Measurements from ENCODE around the gene ERCC5. TPM values are rescaled to one million over a fixed set of nuclear protein-coding genes. Genes with fewer than 3 reads are reported as not detected.

The ERCC5 gene
- total and polyA plus RNA-seq, 2 of the 8 experiments (the other 6 are each of a cell fraction or from before 2014, with no cell fraction given): 3.8 to 24.4 TPM

DNA sequence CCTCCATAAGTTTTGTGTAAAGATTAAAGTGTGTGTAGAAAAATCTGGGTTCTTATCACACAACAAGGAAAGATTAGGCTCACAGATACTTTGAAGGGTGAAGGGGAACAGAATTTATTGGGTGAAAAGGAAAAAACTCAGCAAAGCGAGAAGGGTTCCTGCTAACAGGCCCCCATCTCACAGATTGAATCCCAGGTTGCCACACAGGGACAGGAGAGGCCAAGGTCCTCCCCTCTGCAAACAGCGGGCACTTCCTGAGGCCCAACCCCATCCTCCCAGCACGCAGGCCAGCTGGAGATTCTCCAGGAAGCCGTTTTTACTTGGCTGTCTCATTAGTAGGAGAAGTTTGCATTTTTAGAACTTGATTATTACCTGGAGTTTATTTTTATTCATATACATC, 15.2 kb upstream of the ERCC5 start:
- Histone ChIP-seq H3K27ac (ENCODE audit: low read depth, low read length) (no peak overlapping the region), H3K9ac (replicated peaks in 1 of 4; ENCODE audit: extremely low read depth in 1 of 4, low read depth in 3 of 4, low read length in 3 of 4) (no peak overlapping the region), H4K8ac (ENCODE audit: extremely low read depth, insufficient read depth, low read length) (no peak overlapping the region), H3K4me1 (replicated peaks in 1 of 4; ENCODE audit: control insufficient read depth in 3 of 4, insufficient read depth in 4 of 4, low read length in 3 of 4) (peaks cover 0 to 2% (median under 1%) of the 10 kb centered on the region in 4 experiments; a peak in 2 of 7 replicates), H2BK5ac (ENCODE audit: low read depth, low read length) (no peak overlapping the region), H2BK20ac (ENCODE audit: low read length) (no peak overlapping the region), H3K4ac (replicated peaks; ENCODE audit: insufficient read length, low read depth, low read length) (no peak overlapping the region), H2AK5ac (ENCODE audit: low read depth, low read length) (no peak overlapping the region), H3K23me2 (ENCODE audit: low read depth, low read length) (no peaks in the 10 kb centered on the region), H3K4me3 (ENCODE audit: extremely low read depth in 1 of 4, insufficient read depth in 2 of 4, low read depth in 3 of 4, low read length in 4 of 4) (no peak overlapping the region), H4K20me1 (replicated peaks in 1 of 2; ENCODE audit: control insufficient read depth in 1 of 2, insufficient read depth in 2 of 2, low read length in 2 of 2) (no peaks in the 10 kb centered on the region), H2AFZ (ENCODE audit: low read length) (no peak overlapping the region), H3K14ac (ENCODE audit: insufficient read length) (no peak overlapping the region), H2BK120ac (replicated peaks; ENCODE audit: low read depth, low read length) (no peak overlapping the region), H3K79me1 (ENCODE audit: low read depth, low read length) (no peaks in the 10 kb centered on the region), H2BK15ac (ENCODE audit: low read length) (no peak overlapping the region), H3K18ac (ENCODE audit: extremely low read depth, low read length) (no peak overlapping the region), H3K27me3 (replicated peaks in 1 of 4; ENCODE audit: control insufficient read depth in 3 of 4, extremely low read depth in 1 of 4, insufficient read depth in 3 of 4, low read length in 3 of 4) (no peaks in the 10 kb centered on the region), H3K36me3 (ENCODE audit: control insufficient read depth in 2 of 4, insufficient read depth in 4 of 4, low read length in 3 of 4) (no peaks in the 10 kb centered on the region), H3K4me2 (ENCODE audit: insufficient read depth in 1 of 2, low read depth in 2 of 2, low read length in 2 of 2) (no peak overlapping the region), H4K5ac (ENCODE audit: insufficient read length, low read depth, low read length) (no peak overlapping the region), H2BK12ac (ENCODE audit: low read depth, low read length) (no peak overlapping the region), H4K91ac (replicated peaks; ENCODE audit: insufficient read length, low read length) (no peak overlapping the region), H3K9me3 (ENCODE audit: insufficient read depth in 2 of 2, low read depth in 1 of 2, low read length in 1 of 2) (no peaks in the 10 kb centered on the region), H3K79me2 (ENCODE audit: control insufficient read depth in 1 of 2, insufficient read depth in 2 of 2, low read length in 2 of 2) (no peaks in the 10 kb centered on the region), H3K56ac (replicated peaks; ENCODE audit: insufficient read length, low read depth, low read length) (no peak overlapping the region), H3K23ac (ENCODE audit: insufficient read length) (no peak overlapping the region)
- ChIA-PET POLR2A (ENCODE audit: partially characterized antibody) (no interaction called here), CTCF (ENCODE audit: partially characterized antibody) (no interaction called here)
- 81% methylated on average over 4 of the region's 4 CpGs; no CpG with 5 or more reads in 1 of the 2 experiments for WGBS, 2 experiments (ENCODE audit: extremely low coverage in 1 of 2, insufficient coverage in 1 of 2, insufficient read length in 1 of 2, insufficient replicate concordance in 2 of 2, low coverage in 1 of 2, low lambda C conversion rate in 2 of 2, missing lambda C conversion rate in 1 of 2)
- FAIRE-seq (no peak), DNase-seq (ENCODE audit: low read depth in 1 of 2, low spot score in 2 of 2) (no peak)
- TF ChIP-seq ASH2L (IDR thresholded peaks at IDR 0.05; ENCODE audit: low read length) (no peak), RAD21 (IDR thresholded peaks at IDR 0.05 in 1 of 2, conservative IDR thresholded peaks at IDR 0.05 in 1 of 2; ENCODE audit: low read depth in 2 of 2, low read length in 2 of 2) (no peak)
